Smooth muscle cell of bladder (primary cell): ENCODE measurements around the gene TOP2B. TPM values are rescaled to one million over a fixed set of nuclear protein-coding genes. Genes with fewer than 3 reads are reported as not detected.

Experiments
- total RNA-seq: library from RNA; depleted of rRNA; stranded (reverse); fragments of >200 nt; gene quantifications from 2 replicates; pipeline ENCODE4 v1.2.3, GENCODE V29; 2014

Gene TOP2B
- 72.8 and 79.6 TPM in 2 replicates for total RNA-seq

GRCh38 chr3:25664812-25665314 lies at the start of gene TOP2B:
TOP2B (minus strand) TSS chr3:25664907; CDS start chr3:25664297, 610 bp downstream.

Other genes starting within 250 kb of the TOP2B start
- 4.4 and 10.3 TPM in 2 replicates for gene RARB, start 236.6 kb downstream of the TOP2B start, total RNA-seq
- 21.8 and 25.7 TPM in 2 replicates for gene NGLY1, start 118.5 kb upstream of the TOP2B start, total RNA-seq
- gene OXSM, start 125.2 kb upstream of the TOP2B start, total RNA-seq: 10.5 and 10.8 TPM in 2 replicates